Neural cell (in vitro differentiated cells): ENCODE results near the gene SLC7A1. TPM values are rescaled to one million over a fixed set of nuclear protein-coding genes. Genes with fewer than 3 reads are reported as not detected.

ENCODE experiments used
- H2AFZ ChIP-seq: fragments of 200-600, 300-800 bp; sonication (generic), shearing (Covaris generic); 2 replicates; pipeline ENCODE4 v1.6.0; 2014; ENCODE audit warnings: low read depth, mild to moderate bottlenecking, antibody characterized with exemption, low read length, moderate library complexity
- H3F3A ChIP-seq: fragments of 200-600 bp; shearing (Covaris generic); 2 replicates; pipeline ENCODE4 v1.6.1; 2016; ENCODE audit warnings: mild to moderate bottlenecking, moderate library complexity, mixed read lengths, antibody characterized with exemption, low read length; ENCODE audit not compliant: insufficient read depth, poor library complexity, severe bottlenecking
- H3K27ac ChIP-seq: fragments of 200-600, 300-800 bp; sonication (generic), shearing (Covaris generic); 2 replicates; pipeline ENCODE4 v1.5.1; 2014; ENCODE audit warnings: mild to moderate bottlenecking, low read length, moderate library complexity
- H3K27me3 ChIP-seq: fragments of 300-800, 200-600 bp; sonication (generic), shearing (Covaris generic); 2 replicates; pipeline ENCODE4 v1.6.0; 2014; ENCODE audit warnings: mild to moderate bottlenecking, low read depth, low read length, moderate library complexity; ENCODE audit not compliant: insufficient read depth
- H3K36me3 ChIP-seq: fragments of 300-800, 200-600 bp; sonication (generic), shearing (Covaris generic); 2 replicates; pipeline ENCODE4 v1.5.1; 2014; ENCODE audit warnings: mild to moderate bottlenecking, antibody characterized with exemption, low read length, moderate library complexity; ENCODE audit not compliant: insufficient read depth
- H3K4me2 ChIP-seq: fragments of 300-800, 200-600 bp; sonication (generic), shearing (Covaris generic); 2 replicates; pipeline ENCODE4 v1.6.0; 2014; ENCODE audit warnings: mild to moderate bottlenecking, low read length
- H3K4me3 ChIP-seq: fragments of 300-800, 200-600 bp; sonication (generic), shearing (Covaris generic); 2 replicates; pipeline ENCODE4 v1.5.1; 2014; ENCODE audit warnings: mild to moderate bottlenecking, low read length, moderate library complexity
- H3K79me2 ChIP-seq: fragments of 200-600 bp; shearing (Covaris generic); replicated peaks from 2 replicates; pipeline ENCODE4 v1.6.0; 2014; ENCODE audit warnings: mild to moderate bottlenecking, low read length, moderate library complexity; ENCODE audit not compliant: insufficient read depth
- H3K9ac ChIP-seq: fragments of 300-800, 200-600 bp; sonication (generic), shearing (Covaris generic); 2 replicates; pipeline ENCODE4 v1.6.1; 2016; ENCODE audit warnings: mild to moderate bottlenecking, low read length, mixed read lengths
- H3K9me2 ChIP-seq: fragments of 200-600 bp; shearing (Covaris generic); 2 replicates; pipeline ENCODE4 v1.6.1; 2016; ENCODE audit warnings: mild to moderate bottlenecking, low read length, mixed read lengths; ENCODE audit not compliant: insufficient read depth
- H3K9me3 ChIP-seq: fragments of 200-600, 300-800 bp; sonication (generic), shearing (Covaris generic); 2 replicates; pipeline ENCODE4 v1.6.1; 2016; ENCODE audit warnings: mild to moderate bottlenecking, mixed run types, low read length, moderate library complexity, mixed read lengths
- H4K20me1 ChIP-seq: fragments of 200-600 bp; shearing (Covaris generic); 2 replicates; pipeline ENCODE4 v1.6.1; 2016; ENCODE audit warnings: mild to moderate bottlenecking, mixed run types; ENCODE audit not compliant: insufficient read depth
- CTCF ChIP-seq: fragments of 450-650 bp; IDR thresholded peaks from 2 replicates; pipeline ENCODE4 v1.5.1; 2014; ENCODE audit warnings: antibody characterized with exemption, mild to moderate bottlenecking, moderate library complexity; ENCODE audit not compliant: poor library complexity, severe bottlenecking
- EZH2 ChIP-seq: fragments of 200-600, 300-800 bp; shearing (Covaris generic), sonication (generic); IDR thresholded peaks from 2 replicates; pipeline ENCODE4 v1.6.1; 2014; ENCODE audit warnings: antibody characterized with exemption, low read length, borderline replicate concordance, mild to moderate bottlenecking; ENCODE audit not compliant: insufficient read depth, poor library complexity, severe bottlenecking
- MXI1 ChIP-seq: fragments of 450-650 bp; conservative IDR thresholded peaks from 2 replicates; pipeline ENCODE4 v1.6.1; 2014; ENCODE audit warnings: antibody characterized with exemption, mild to moderate bottlenecking; ENCODE audit not compliant: poor library complexity, severe bottlenecking
- POLR2AphosphoS5 ChIP-seq: IDR thresholded peaks from 2 replicates; pipeline ENCODE4 v1.6.1; 2012
- RAD21 ChIP-seq: fragments of 450-650 bp; conservative IDR thresholded peaks from 2 replicates; pipeline ENCODE4 v1.6.1; 2014; ENCODE audit warnings: antibody characterized with exemption, mild to moderate bottlenecking, moderate library complexity
- REST ChIP-seq: IDR thresholded peaks from 2 replicates; pipeline ENCODE4 v1.6.1; 2012; ENCODE audit warnings: borderline replicate concordance
- SMC3 ChIP-seq: fragments of 450-650 bp; conservative IDR thresholded peaks from 2 replicates; pipeline ENCODE4 v1.6.1; 2014; ENCODE audit warnings: antibody characterized with exemption, mild to moderate bottlenecking, moderate library complexity; ENCODE audit not compliant: poor library complexity
- TAF1 ChIP-seq: IDR thresholded peaks from 2 replicates; pipeline ENCODE4 v1.6.1; 2012; ENCODE audit warnings: low read depth
- polyA plus RNA-seq: library from polyadenylated mRNA; depleted of rRNA; stranded (reverse); fragments of >200 nt; gene quantifications from 2 replicates; pipeline ENCODE4 v1.2.3, GENCODE V29; 2014

The SLC7A1 gene
- polyA plus RNA-seq, 1 donor from 2014 or later: 2.6 TPM

GRCh38 chr13:29508130-29508875 is 87.2 kb downstream of the SLC7A1 start:
- TF ChIP-seq EZH2: no peak
- TF ChIP-seq POLR2AphosphoS5: no peak
- peak; percentile 99 for TF ChIP-seq RAD21
- TF ChIP-seq MXI1: no peak
- TF ChIP-seq REST: no peak
- TF ChIP-seq CTCF: peak; percentile 98
- no peak for TF ChIP-seq TAF1
- TF ChIP-seq SMC3: peak; percentile 97
- H3K9ac ChIP-seq: peak overlapping the region; percentile 24
- no peaks in the 10 kb centered on the region for H3K9me3 ChIP-seq
- H4K20me1 ChIP-seq: no peaks in the 10 kb centered on the region
- no peaks in the 10 kb centered on the region for H3K79me2 ChIP-seq
- no peaks in the 10 kb centered on the region for H3F3A ChIP-seq
- no peak overlapping the region for H3K4me2 ChIP-seq
- no peaks in the 10 kb centered on the region for H3K27me3 ChIP-seq
- H3K9me2 ChIP-seq: no peaks in the 10 kb centered on the region
- H3K4me3 ChIP-seq: peak overlapping the region; percentile 25
- H3K27ac ChIP-seq: no peak overlapping the region
- no peaks in the 10 kb centered on the region for H3K36me3 ChIP-seq
- H2AFZ ChIP-seq: no peak overlapping the region

- no peaks in the 10 kb centered on the region for H4K20me1 ChIP-seq
- H3K9ac ChIP-seq: no peak overlapping the region
- H2AFZ ChIP-seq: no peak overlapping the region
- H3K9me3 ChIP-seq: no peaks in the 10 kb centered on the region
- H3F3A ChIP-seq: no peaks in the 10 kb centered on the region
- H3K27ac ChIP-seq: no peak overlapping the region
- no peaks in the 10 kb centered on the region for H3K9me2 ChIP-seq
- H3K79me2 ChIP-seq: no peaks in the 10 kb centered on the region
- no peaks in the 10 kb centered on the region for H3K36me3 ChIP-seq
- no peak overlapping the region for H3K4me2 ChIP-seq
- no peaks in the 10 kb centered on the region for H3K27me3 ChIP-seq
- TF ChIP-seq RAD21 (no peak), EZH2 (no peak), REST (no peak)
- H3K4me3 ChIP-seq: no peak overlapping the region
Measured at GRCh38 chr13:29507356-29507755, 88.1 kb downstream of the SLC7A1 start.
